Spleen (tissue), 7 donors: Measurements from ENCODE around the gene TNFSF4.

Source experiments
- CTCF ChIP-seq, 11 experiments: fragments of 200-600 bp in 7 of 11; fragments of 450-650 bp in 4 of 11; sonication (generic) in 4 of 11; IDR thresholded peaks in 8 of 11; conservative IDR thresholded peaks in 3 of 11; 1 replicate in 7 of 11; 2 replicates in 4 of 11; pipeline versions ENCODE4 v1.4.0 to v1.8.0; 2016 to 2021; ENCODE audit warnings: antibody characterized with exemption in 11 of 11, inconsistent platforms in 4 of 11, mild to moderate bottlenecking in 1 of 11
- POLR2A ChIP-seq, 3 donors: fragments of 450-650 bp; IDR thresholded peaks; one replicate each; pipeline ENCODE4 v1.5.1; 2017; ENCODE audit warnings: antibody characterized with exemption in 3 of 3, mild to moderate bottlenecking in 1 of 3
- donor health status: DM: no; HTN: no; CAD: no; lungs with moderate emphysema.
- donor health status: DM: no; HTN: no; CAD: no.
- donor health status: DM: no; HTN: no; CAD: no.

- TF ChIP-seq CTCF (IDR thresholded peaks at IDR 0.05 in 8 of 11, conservative IDR thresholded peaks at IDR 0.05 in 3 of 11), result no peak
- TF ChIP-seq POLR2A (IDR thresholded peaks at IDR 0.05), result no peak
Observed at GRCh38 chr1:173201969-173202368, 5.2 kb downstream of the TNFSF4 start.
